Epithelial cell of esophagus (primary cell): ENCODE measurements around the gene GABBR1.

Experiments
- DNase-seq: peaks from one replicate; pipeline ENCODE4 v3.0.0; 2010; ENCODE audit warnings: low read depth
- H3K4me3 ChIP-seq: 2 replicates; pipeline ENCODE4 v1.5.1; 2011; ENCODE audit warnings: mild to moderate bottlenecking, low read length, control low read depth
- TF ChIP-seq, protein P1 (sequence below): IDR thresholded peaks from 2 replicates; pipeline ENCODE4 v1.5.1; 2011; ENCODE audit warnings: low read depth, mild to moderate bottlenecking, low read length, control low read depth, inconsistent platforms; ENCODE audit not compliant: insufficient read depth; ENCODE audit errors: missing control alignments

GABBR1 gene

DNA sequence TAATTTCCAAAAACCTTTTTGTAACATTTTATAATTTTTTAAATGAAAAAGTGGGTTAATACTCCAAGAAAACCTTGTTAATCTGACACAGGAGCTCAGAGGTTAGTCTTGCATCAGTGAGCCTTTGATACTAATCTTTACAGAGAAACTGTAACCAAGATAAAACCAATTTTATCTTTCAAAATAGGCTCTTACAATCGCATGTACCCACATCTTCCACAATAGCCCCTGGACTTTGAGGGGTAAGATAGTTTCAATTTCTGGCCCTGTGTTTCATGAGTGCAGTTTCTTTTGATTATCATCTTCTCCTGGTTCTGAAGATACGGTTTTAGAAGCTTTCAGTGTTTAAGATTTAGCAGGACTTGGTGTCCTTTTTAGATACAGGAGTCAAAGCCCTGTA lies 110.8 kb downstream of the GABBR1 start:
- TF ChIP-seq, protein P1, sequence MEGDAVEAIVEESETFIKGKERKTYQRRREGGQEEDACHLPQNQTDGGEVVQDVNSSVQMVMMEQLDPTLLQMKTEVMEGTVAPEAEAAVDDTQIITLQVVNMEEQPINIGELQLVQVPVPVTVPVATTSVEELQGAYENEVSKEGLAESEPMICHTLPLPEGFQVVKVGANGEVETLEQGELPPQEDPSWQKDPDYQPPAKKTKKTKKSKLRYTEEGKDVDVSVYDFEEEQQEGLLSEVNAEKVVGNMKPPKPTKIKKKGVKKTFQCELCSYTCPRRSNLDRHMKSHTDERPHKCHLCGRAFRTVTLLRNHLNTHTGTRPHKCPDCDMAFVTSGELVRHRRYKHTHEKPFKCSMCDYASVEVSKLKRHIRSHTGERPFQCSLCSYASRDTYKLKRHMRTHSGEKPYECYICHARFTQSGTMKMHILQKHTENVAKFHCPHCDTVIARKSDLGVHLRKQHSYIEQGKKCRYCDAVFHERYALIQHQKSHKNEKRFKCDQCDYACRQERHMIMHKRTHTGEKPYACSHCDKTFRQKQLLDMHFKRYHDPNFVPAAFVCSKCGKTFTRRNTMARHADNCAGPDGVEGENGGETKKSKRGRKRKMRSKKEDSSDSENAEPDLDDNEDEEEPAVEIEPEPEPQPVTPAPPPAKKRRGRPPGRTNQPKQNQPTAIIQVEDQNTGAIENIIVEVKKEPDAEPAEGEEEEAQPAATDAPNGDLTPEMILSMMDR, result no peak
- no peak for DNase-seq
- H3K4me3 ChIP-seq, result no peak overlapping the region

DNA sequence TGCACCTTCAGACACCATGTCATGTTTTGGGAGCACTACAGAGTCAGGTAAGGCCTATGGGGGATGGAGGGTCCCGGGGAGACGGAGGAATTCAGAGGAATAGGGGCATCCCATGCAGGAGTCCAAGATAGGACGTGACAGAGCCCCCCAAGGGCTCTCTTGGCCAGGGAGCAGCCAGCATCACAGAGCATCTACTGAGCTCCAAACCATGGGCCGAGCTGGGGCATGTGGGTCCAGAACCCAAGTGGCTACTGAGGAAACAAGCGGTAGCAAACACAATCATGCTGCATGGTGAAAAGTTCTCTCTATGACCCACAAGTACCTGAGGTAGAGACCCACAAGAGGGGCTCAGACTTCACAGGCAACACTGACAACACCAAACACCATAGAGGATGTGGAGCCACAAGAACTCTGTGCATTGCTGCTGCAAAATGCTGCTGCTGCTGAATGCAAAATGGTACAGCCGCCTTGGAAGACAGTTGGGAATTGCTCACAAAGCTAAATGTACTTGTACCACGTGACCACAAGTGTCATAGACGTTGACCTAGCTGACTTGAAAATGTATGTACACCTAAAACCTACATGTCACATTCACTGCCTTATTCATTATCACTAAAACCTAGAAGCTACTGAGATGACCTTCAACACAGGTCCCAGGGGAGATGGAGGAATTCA lies 111.8 kb downstream of the GABBR1 start:
- TF ChIP-seq, protein P1, result no peak
- no peak for DNase-seq

DNA sequence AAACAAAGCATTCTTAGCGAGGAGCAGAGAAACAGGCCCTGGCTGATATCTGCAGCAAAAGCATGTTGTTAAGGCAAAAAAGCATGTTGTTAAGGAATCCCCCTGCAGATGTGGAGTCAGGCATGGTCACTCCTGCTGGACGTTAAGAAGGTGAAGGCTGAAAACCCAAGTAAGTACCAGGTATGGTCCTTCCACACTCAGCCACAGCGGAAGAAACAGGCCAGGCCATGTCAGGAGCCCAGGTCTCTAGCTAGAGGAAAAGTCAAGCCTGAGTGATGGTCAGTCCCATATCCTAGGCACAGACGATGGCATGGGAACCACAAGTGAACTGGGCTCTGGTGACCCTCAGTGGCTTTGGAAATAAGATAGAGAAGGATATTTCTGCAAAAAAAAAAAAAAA lies 112.8 kb downstream of the GABBR1 start:
- no peak overlapping the region for H3K4me3 ChIP-seq
- TF ChIP-seq, protein P1, result no peak
- no peak for DNase-seq

More for the DNA sequence above, 111.8 kb downstream of the GABBR1 start:
- H3K4me3 ChIP-seq, result no peak overlapping the region

GRCh38 chr6:29519291-29520010 lies 113.5 kb downstream of the GABBR1 start:
- DNase-seq, result no peak
- TF ChIP-seq, protein P1, result no peak
- no peak overlapping the region for H3K4me3 ChIP-seq

- no peak for DNase-seq
- TF ChIP-seq, protein P1, result no peak
- no peak overlapping the region for H3K4me3 ChIP-seq
These were observed 115.1 kb downstream of the GABBR1 start for GRCh38 chr6:29517728-29518440.

DNA sequence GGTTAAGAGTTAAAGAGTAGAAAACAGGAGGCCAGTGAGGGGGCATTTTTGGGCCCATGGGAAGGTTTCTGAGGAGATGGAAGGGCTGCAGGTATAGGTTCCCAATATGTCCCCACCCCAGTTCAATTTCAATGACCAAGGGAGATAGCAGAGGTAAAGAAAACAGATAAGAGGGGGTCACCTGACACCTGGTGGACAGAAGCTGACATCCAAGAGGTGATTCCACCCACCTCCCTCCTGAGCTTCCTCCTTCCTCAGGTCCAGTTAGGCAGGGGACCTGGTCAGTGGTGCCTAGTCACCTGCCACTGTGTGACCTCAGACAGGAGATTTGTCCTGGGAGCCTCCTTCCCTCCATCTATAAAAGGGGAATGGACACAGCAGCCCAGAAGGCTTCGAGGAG lies 115.7 kb downstream of the GABBR1 start:
- H3K4me3 ChIP-seq, result no peak overlapping the region
- TF ChIP-seq, protein P1, result no peak
- DNase-seq, result no peak
